ENCODE data around the gene COL8A2.

DNA sequence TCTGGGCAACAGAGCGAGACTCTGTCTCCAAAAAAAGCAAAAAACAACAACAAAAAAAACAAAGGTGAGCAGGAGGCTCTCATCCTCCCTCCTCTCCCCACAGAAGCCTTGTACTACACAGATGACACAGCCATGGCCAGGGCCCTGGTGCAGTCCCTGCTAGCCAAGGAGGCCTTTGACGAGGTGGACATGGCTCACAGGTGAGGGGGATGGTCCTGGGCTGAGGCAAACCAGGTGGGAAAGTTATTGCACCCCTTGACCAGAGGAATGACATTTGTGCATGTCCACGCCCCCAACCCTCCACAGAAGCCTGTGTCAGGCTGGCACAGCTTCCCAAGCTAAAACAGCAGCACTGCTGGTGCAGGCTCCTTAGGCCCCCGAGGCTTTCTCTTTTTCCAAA, 33.9 kb downstream of the COL8A2 start:
- TF ChIP-seq, protein P1, sequence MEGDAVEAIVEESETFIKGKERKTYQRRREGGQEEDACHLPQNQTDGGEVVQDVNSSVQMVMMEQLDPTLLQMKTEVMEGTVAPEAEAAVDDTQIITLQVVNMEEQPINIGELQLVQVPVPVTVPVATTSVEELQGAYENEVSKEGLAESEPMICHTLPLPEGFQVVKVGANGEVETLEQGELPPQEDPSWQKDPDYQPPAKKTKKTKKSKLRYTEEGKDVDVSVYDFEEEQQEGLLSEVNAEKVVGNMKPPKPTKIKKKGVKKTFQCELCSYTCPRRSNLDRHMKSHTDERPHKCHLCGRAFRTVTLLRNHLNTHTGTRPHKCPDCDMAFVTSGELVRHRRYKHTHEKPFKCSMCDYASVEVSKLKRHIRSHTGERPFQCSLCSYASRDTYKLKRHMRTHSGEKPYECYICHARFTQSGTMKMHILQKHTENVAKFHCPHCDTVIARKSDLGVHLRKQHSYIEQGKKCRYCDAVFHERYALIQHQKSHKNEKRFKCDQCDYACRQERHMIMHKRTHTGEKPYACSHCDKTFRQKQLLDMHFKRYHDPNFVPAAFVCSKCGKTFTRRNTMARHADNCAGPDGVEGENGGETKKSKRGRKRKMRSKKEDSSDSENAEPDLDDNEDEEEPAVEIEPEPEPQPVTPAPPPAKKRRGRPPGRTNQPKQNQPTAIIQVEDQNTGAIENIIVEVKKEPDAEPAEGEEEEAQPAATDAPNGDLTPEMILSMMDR (IDR thresholded peaks at IDR 0.05): no peak
- no peak for TF ChIP-seq POLR2A (IDR thresholded peaks at IDR 0.05)

All from right lobe of liver (tissue), 4 donors.